ENCODE measurements around the gene FGF2. TPM values are rescaled to one million over a fixed set of nuclear protein-coding genes. Genes with fewer than 3 reads are reported as not detected.
A peak's percentile ranks its signal among the peaks of the same experiment; 100 is the strongest.

FGF2 gene
- polyA plus RNA-seq, 1 of the 3 experiments (the other 2 are of a cell fraction), result 11.1 TPM

DNA sequence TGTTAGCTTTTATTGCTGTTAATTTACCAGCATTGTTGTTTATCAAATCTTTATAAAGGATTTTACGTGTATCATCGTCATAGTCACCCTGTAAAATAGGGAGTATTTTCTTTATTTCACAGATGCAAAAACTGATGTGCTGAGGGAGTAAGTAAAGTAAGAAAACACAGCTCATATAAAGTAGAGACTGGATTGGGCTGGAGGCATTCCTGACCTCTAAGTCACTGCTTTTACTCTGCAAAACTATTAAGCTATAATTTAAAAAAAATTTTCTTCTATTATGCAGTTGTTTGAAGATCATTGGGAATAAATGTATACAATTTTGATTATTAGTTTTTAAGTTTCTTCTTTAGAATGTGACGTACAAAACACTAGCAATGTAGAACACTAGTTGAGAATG lies 49.8 kb downstream of the FGF2 start:
- POLR2A ChIA-PET, result no interaction called here

DNA sequence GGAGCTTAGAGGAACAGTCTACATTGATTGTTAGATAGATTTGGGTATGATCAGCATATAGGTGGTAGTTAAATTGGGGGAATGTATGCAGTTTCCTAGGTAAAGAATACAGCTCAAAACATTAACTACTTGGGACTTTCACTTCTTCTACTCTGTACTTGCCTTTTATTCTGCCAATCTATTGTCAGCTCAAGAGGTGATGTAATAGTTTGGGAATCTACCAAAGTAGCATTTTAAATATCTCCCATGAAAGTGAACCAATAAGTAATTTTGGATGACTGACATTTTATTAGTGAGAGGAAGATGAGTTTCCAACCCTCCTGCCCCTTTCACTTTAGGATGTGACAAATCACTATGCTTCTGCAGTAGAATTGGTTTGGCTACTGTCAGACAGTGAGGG lies 52.4 kb downstream of the FGF2 start:
- DNase-seq, result no peak
- Histone ChIP-seq H3F3A (replicated peaks; ENCODE audit: insufficient read depth) (peaks cover 36% of the 10 kb centered on the region), H3K27ac (ENCODE audit: low read depth in 2 of 2, low read length in 1 of 2) (no peak overlapping the region), H3K79me2 (ENCODE audit: insufficient read depth) (peaks cover 89% of the 10 kb centered on the region), H3K4me3 (ENCODE audit: low read depth in 2 of 2, low read length in 1 of 2) (no peak overlapping the region), H3K36me3 (replicated peaks in 1 of 2; ENCODE audit: control insufficient read depth in 1 of 2, insufficient read depth in 2 of 2, low read length in 1 of 2) (peaks cover 48 to 74% of the 10 kb centered on the region in 2 experiments), H4K20me1 (ENCODE audit: insufficient read depth) (no peaks in the 10 kb centered on the region), H3K4me1 (ENCODE audit: control insufficient read depth in 1 of 2, insufficient read depth in 2 of 2, low read depth in 1 of 2, low read length in 1 of 2) (peaks cover 0 to 19% of the 10 kb centered on the region in 2 experiments; a peak in 2 of 4 replicates), H2AFZ (ENCODE audit: low read depth) (no peak overlapping the region), H3K4me2 (no peak overlapping the region), H3K9ac (no peak overlapping the region), H3K27me3 (ENCODE audit: insufficient read depth) (no peaks in the 10 kb centered on the region), H3K9me2 (no peaks in the 10 kb centered on the region), H3K9me3 (no peaks in the 10 kb centered on the region)
- ChIA-PET CTCF (interaction anchor here (0.9 kb wide), 1 partner anchor 121 kb away, joined by 3 read pairs; no protein-coding TSS in a partner anchor), POLR2A (no interaction called here)
- TF ChIP-seq JUND (IDR thresholded peaks at IDR 0.05) (no peak), TEAD4 (IDR thresholded peaks at IDR 0.05; ENCODE audit: borderline replicate concordance, insufficient read depth) (no peak), FOXM1 (IDR thresholded peaks at IDR 0.05; ENCODE audit: low read depth) (no peak), GATA2 (CRISPR knock-in tag; IDR thresholded peaks at IDR 0.05) (no peak)
- TF ChIP-seq, protein P1, sequence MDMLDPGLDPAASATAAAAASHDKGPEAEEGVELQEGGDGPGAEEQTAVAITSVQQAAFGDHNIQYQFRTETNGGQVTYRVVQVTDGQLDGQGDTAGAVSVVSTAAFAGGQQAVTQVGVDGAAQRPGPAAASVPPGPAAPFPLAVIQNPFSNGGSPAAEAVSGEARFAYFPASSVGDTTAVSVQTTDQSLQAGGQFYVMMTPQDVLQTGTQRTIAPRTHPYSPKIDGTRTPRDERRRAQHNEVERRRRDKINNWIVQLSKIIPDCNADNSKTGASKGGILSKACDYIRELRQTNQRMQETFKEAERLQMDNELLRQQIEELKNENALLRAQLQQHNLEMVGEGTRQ (IDR thresholded peaks at IDR 0.05; ENCODE audit: borderline replicate concordance, low read depth, low read length), result no peak
- TF ChIP-seq, protein P2, sequence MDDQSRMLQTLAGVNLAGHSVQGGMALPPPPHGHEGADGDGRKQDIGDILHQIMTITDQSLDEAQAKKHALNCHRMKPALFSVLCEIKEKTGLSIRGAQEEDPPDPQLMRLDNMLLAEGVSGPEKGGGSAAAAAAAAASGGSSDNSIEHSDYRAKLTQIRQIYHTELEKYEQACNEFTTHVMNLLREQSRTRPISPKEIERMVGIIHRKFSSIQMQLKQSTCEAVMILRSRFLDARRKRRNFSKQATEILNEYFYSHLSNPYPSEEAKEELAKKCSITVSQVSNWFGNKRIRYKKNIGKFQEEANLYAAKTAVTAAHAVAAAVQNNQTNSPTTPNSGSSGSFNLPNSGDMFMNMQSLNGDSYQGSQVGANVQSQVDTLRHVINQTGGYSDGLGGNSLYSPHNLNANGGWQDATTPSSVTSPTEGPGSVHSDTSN (IDR thresholded peaks at IDR 0.05), result 0 out of 2 replicates have a peak, but pooled peaks have one; percentile 5

More for the DNA sequence above, 49.8 kb downstream of the FGF2 start:
- CTCF ChIA-PET, result no interaction called here
- TF ChIP-seq MXI1 (IDR thresholded peaks at IDR 0.05; ENCODE audit: low read depth, low read length) (no peak), TAF1 (IDR thresholded peaks at IDR 0.05; ENCODE audit: borderline replicate concordance, low read depth, low read length) (no peak), RFX5 (IDR thresholded peaks at IDR 0.05; ENCODE audit: low read length) (no peak), SIN3A (IDR thresholded peaks at IDR 0.05; ENCODE audit: borderline replicate concordance, low read depth, low read length) (no peak), SMC3 (IDR thresholded peaks at IDR 0.05; ENCODE audit: low read depth, low read length) (no peak), YY1 (IDR thresholded peaks at IDR 0.05; ENCODE audit: low read depth) (no peak), NFIC (IDR thresholded peaks at IDR 0.05; ENCODE audit: borderline replicate concordance) (no peak), TCF12 (IDR thresholded peaks at IDR 0.05) (no peak), ELF1 (IDR thresholded peaks at IDR 0.05) (no peak), EP300 (IDR thresholded peaks at IDR 0.05; ENCODE audit: borderline replicate concordance in 1 of 2, low read depth in 1 of 2, low read length in 1 of 2) (no peak), TEAD4 (IDR thresholded peaks at IDR 0.05; ENCODE audit: borderline replicate concordance, insufficient read depth) (no peak), FOXJ3 (CRISPR knock-in tag; IDR thresholded peaks at IDR 0.05) (no peak), EZH2phosphoT487 (IDR thresholded peaks at IDR 0.05; ENCODE audit: borderline replicate concordance, low read depth) (no peak), GATA2 (CRISPR knock-in tag; IDR thresholded peaks at IDR 0.05) (no peak)
- H3K27me3 ChIP-seq (ENCODE audit: insufficient read depth), result no peaks in the 10 kb centered on the region
- peak overlapping the region in 1 of 2 experiments; percentile 38; a peak in 2 of 4 replicates for H3K27ac ChIP-seq (ENCODE audit: low read depth in 2 of 2, low read length in 1 of 2)
- H3K79me2 ChIP-seq (ENCODE audit: insufficient read depth), result peaks cover 92% of the 10 kb centered on the region
- peaks cover 0 to 28% of the 10 kb centered on the region in 2 experiments; a peak in 2 of 4 replicates for H3K4me1 ChIP-seq (ENCODE audit: control insufficient read depth in 1 of 2, insufficient read depth in 2 of 2, low read depth in 1 of 2, low read length in 1 of 2)
- no peak overlapping the region for H3K4me3 ChIP-seq (ENCODE audit: low read depth in 2 of 2, low read length in 1 of 2)
- H3F3A ChIP-seq (replicated peaks; ENCODE audit: insufficient read depth), result peaks cover 42% of the 10 kb centered on the region
- WGBS (ENCODE audit: low lambda C conversion rate), result over 99% methylated on average over 3 of the region's 3 CpGs
- H3K9ac ChIP-seq, result no peak overlapping the region
- no peaks in the 10 kb centered on the region for H3K9me2 ChIP-seq
- no peak overlapping the region for H2AFZ ChIP-seq (ENCODE audit: low read depth)
- H3K9me3 ChIP-seq, result no peaks in the 10 kb centered on the region
- no peak overlapping the region; the same call in 1 of the 2 replicates for H3K4me2 ChIP-seq
- DNase-seq, result no peak
- H3K36me3 ChIP-seq (replicated peaks in 1 of 2; ENCODE audit: control insufficient read depth in 1 of 2, insufficient read depth in 2 of 2, low read length in 1 of 2), result peaks cover 33 to 48% of the 10 kb centered on the region in 2 experiments
- H4K20me1 ChIP-seq (ENCODE audit: insufficient read depth), result 0 out of 2 replicates have a peak, but pooled peaks cover under 1% of the 10 kb centered on the region

Measured in SK-N-SH (cell line).